ENCODE measurements around the gene INHA. TPM values are rescaled to one million over a fixed set of nuclear protein-coding genes. Genes with fewer than 3 reads are reported as not detected.

INHA gene
- total RNA-seq, 2 experiments from 2014 or later = not detected

GRCh38 chr2:219576505-219577388 is 4.6 kb downstream of the INHA start:
- POLR2A ChIA-PET = no interaction called here
- no peak for TF ChIP-seq CTCF (IDR thresholded peaks at IDR 0.05)
- Mint-ChIP-seq H3K27me3 (peaks cover 45% of the 10 kb centered on the region), H3K36me3 (ENCODE audit: low read depth) (no peaks in the 10 kb centered on the region), H3K27ac (no peak overlapping the region), H3K4me1 (ENCODE audit: low read depth) (no peaks in the 10 kb centered on the region), H3K9me3 (no peaks in the 10 kb centered on the region), H3K4me3 (no peak overlapping the region)
- Histone ChIP-seq H3K36me3 (ENCODE audit: insufficient read depth, low read length) (no peaks in the 10 kb centered on the region), H3K4me3 (ENCODE audit: low read length) (no peak overlapping the region), H3K27ac (ENCODE audit: low read depth in 1 of 2, low read length in 2 of 2) (no peak overlapping the region), H3K27me3 (ENCODE audit: control insufficient read depth in 1 of 2, insufficient read depth in 2 of 2, low read length in 2 of 2) (peaks cover 15 to 21% of the 10 kb centered on the region in 2 experiments), H3K9me3 (ENCODE audit: control insufficient read depth in 1 of 2, insufficient read depth in 1 of 2, low read length in 2 of 2) (no peaks in the 10 kb centered on the region), H3K4me1 (ENCODE audit: insufficient read depth, low read length) (no peaks in the 10 kb centered on the region)
- intact Hi-C loops (cut with DNase I, micrococcal nuclease) = no loop called here
- CTCF ChIA-PET = no interaction called here
- DNase-seq (no peak), ATAC-seq (ENCODE audit: poor library complexity) (no peak)

- Histone ChIP-seq H3K36me3 (ENCODE audit: insufficient read depth, low read length) (no peaks in the 10 kb centered on the region), H3K27ac (ENCODE audit: low read depth in 1 of 2, low read length in 2 of 2) (no peak overlapping the region), H3K9me3 (ENCODE audit: control insufficient read depth in 1 of 2, insufficient read depth in 1 of 2, low read length in 2 of 2) (no peaks in the 10 kb centered on the region), H3K4me1 (ENCODE audit: insufficient read depth, low read length) (no peaks in the 10 kb centered on the region), H3K4me3 (ENCODE audit: low read length) (no peak overlapping the region), H3K27me3 (ENCODE audit: control insufficient read depth in 1 of 2, insufficient read depth in 2 of 2, low read length in 2 of 2) (peaks cover 0 to 13% of the 10 kb centered on the region in 2 experiments)
- Mint-ChIP-seq H3K9me3 (no peaks in the 10 kb centered on the region), H3K27me3 (peaks cover 39% of the 10 kb centered on the region), H3K4me1 (ENCODE audit: low read depth) (no peaks in the 10 kb centered on the region), H3K4me3 (no peak overlapping the region), H3K36me3 (ENCODE audit: low read depth) (no peaks in the 10 kb centered on the region), H3K27ac (no peak overlapping the region)
- intact Hi-C loops (cut with DNase I, micrococcal nuclease) = no loop called here
- ChIA-PET POLR2A (no interaction called here), CTCF (no interaction called here)
- no peak for DNase-seq
- ATAC-seq (ENCODE audit: poor library complexity) = no peak
- no peak for TF ChIP-seq CTCF (IDR thresholded peaks at IDR 0.05)
Observed at GRCh38 chr2:219578811-219579613, 6.9 kb downstream of the INHA start.

DNA sequence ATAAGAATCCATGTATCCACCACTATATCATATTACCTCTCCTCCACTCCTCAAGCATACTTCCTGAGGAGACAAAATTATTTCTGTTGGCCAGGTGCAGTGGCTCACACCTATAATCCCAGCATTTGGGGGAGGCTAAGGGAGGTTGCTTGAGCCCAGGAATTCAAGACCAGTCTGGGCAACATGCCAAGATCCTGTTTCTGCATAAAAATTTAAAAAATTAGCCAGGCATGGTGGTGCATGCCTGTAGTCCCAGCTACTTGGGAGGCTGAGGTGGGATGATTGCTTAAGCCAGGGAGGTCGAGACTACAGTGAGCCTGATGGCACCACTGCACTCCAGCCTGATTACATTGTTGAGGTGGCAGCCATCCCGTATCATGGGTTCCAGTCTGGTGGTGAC is 9.2 kb downstream of the INHA start:
- CTCF ChIA-PET = no interaction called here

More for the DNA sequence above, 9.2 kb downstream of the INHA start:
- no peak for TF ChIP-seq CTCF (IDR thresholded peaks at IDR 0.05)
- no peaks in the 10 kb centered on the region for H3K36me3 ChIP-seq (ENCODE audit: insufficient read depth, low read length)
- no peaks in the 10 kb centered on the region for H3K4me1 Mint-ChIP-seq (ENCODE audit: low read depth)
- H3K4me3 Mint-ChIP-seq = no peak overlapping the region
- H3K4me1 ChIP-seq (ENCODE audit: insufficient read depth, low read length) = no peaks in the 10 kb centered on the region
- ATAC-seq (ENCODE audit: poor library complexity) (no peak), DNase-seq (no peak)
- H3K9me3 Mint-ChIP-seq = no peaks in the 10 kb centered on the region
- H3K4me3 ChIP-seq (ENCODE audit: low read length) = no peak overlapping the region
- H3K27me3 ChIP-seq (ENCODE audit: control insufficient read depth in 1 of 2, insufficient read depth in 2 of 2, low read length in 2 of 2) = peaks cover 0 to 7% of the 10 kb centered on the region in 2 experiments
- no peak overlapping the region for H3K27ac ChIP-seq (ENCODE audit: low read depth in 1 of 2, low read length in 2 of 2)
- no peaks in the 10 kb centered on the region for H3K9me3 ChIP-seq (ENCODE audit: control insufficient read depth in 1 of 2, insufficient read depth in 1 of 2, low read length in 2 of 2)
- intact Hi-C loops (cut with DNase I, micrococcal nuclease) = no loop called here
- H3K27me3 Mint-ChIP-seq = peaks cover 33% of the 10 kb centered on the region
- no peak overlapping the region for H3K27ac Mint-ChIP-seq
- no peaks in the 10 kb centered on the region for H3K36me3 Mint-ChIP-seq (ENCODE audit: low read depth)
- POLR2A ChIA-PET = no interaction called here
